ENCODE data around the gene YKT6.

Gene YKT6

DNA sequence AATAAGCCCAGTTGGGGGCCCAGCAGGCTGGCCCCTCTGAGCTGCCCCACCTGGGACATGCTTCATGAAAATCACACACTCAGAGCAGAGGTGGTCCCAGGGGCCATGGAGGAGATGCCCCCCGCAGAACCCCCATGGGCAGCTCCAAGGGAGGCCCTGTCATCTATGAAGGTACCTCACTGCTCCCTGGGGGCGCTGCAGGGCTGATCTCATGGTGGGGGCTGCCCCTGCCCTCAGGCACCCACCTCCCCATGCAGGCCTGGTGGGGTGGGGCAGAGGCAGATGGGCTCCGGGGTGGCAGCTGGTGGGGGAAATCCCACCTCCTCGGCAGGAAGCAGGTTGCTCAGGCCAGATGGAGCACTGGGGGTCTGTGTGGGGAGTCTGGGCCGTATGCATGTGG lies 60.5 kb downstream of the YKT6 start:
- no peak for DNase-seq

DNA sequence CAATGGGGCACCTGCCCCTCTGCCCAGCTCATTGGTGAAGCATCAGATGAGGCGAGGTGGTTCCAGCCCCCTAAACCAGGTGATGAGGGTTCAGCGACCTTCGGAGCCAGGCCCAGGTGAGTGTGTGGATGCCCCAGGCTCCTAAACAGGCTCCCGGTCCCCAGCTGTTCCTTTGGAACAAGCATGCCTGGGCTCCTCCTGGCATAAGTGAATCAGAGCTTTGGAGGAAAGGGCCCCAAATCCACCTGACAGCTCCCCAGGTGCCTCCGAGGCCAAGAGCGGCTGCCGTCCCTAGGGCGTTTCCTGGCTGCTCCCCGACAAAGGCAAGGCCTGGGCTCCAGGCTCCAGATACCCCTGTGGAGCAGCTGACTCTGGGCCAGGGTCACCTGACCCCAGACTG lies 61.3 kb downstream of the YKT6 start:
- DNase-seq, result no peak

DNA sequence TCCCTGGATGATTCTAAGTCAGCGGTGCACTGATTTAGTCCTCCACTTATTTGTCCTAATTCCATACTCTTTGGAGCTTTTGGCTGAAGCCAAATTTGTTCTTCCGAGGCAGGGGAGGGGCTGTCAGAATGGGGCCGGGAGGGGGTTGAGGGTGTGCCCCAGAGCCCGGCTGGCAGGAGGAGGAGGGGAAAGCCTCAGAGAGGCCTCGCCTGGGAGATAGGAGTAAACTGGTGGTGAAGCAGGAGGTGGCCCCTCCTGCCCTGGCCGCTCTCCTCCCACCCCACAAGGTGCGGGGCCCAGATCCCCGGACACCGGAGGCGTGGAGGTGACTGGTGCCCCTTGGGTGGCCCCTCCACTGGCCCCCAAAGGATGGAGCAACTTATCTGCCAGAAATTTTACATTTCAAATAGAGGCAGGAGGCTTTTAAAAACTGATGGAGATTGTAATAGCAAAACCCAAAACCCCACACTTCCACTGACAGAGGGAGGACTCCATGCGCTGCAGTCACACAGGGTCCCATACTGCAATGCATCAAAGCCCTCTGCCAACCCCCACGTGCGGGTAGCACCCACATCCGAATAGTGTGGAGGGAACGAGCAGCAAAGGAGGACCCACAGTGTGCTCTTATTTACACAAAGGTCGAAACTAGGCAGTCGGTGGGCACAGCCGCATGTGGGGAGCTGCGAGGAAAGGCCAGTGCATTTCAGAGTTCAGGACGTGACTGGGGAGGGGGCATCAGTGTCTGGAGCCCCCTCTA lies 62.7 kb downstream of the YKT6 start:
- DNase-seq, result no peak
